Suprapubic skin (tissue), 3 donors: ENCODE results near the gene ATP2A3.

Experiments used
- POLR2AphosphoS5 ChIP-seq, 3 donors: sonication (generic); formaldehyde crosslinking; IDR thresholded peaks; one replicate each; pipeline ENCODE4 v1.6.1; 2017; ENCODE audit warnings: antibody characterized with exemption in 3 of 3
- TF ChIP-seq, protein P1 (sequence below), 2 donors: fragments of 200-600 bp in 1 of 2; fragments of 450-650 bp in 1 of 2; sonication (generic) in 1 of 2; IDR thresholded peaks; one replicate each; pipeline ENCODE4 v1.5.1; 2016 to 2019; ENCODE audit warnings: antibody characterized with exemption in 2 of 2, mild to moderate bottlenecking in 1 of 2, moderate library complexity in 1 of 2

DNA sequence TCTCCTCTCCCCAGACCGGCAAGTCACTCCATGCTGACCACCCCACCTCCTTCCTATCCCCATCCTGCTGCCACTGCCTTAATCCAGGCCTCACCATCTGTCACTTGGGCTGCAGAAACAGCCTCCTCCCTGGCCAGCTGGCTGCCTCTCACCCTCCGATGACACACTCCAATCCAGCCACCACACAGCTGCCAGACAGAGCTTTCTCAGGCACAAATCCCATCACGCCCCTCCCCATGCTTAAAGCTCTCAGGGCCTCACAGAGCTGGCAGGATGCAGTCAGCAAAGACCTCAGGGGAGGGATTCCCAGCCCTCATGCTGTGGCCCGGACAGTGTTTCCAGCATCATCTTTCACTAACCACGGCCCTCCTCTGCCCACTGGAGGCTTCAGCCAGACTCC is 85.1 kb downstream of the ATP2A3 start:
- TF ChIP-seq, protein P1, sequence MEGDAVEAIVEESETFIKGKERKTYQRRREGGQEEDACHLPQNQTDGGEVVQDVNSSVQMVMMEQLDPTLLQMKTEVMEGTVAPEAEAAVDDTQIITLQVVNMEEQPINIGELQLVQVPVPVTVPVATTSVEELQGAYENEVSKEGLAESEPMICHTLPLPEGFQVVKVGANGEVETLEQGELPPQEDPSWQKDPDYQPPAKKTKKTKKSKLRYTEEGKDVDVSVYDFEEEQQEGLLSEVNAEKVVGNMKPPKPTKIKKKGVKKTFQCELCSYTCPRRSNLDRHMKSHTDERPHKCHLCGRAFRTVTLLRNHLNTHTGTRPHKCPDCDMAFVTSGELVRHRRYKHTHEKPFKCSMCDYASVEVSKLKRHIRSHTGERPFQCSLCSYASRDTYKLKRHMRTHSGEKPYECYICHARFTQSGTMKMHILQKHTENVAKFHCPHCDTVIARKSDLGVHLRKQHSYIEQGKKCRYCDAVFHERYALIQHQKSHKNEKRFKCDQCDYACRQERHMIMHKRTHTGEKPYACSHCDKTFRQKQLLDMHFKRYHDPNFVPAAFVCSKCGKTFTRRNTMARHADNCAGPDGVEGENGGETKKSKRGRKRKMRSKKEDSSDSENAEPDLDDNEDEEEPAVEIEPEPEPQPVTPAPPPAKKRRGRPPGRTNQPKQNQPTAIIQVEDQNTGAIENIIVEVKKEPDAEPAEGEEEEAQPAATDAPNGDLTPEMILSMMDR (IDR thresholded peaks at IDR 0.05), result no peak
- TF ChIP-seq POLR2AphosphoS5 (IDR thresholded peaks at IDR 0.05), result no peak
